Measurements from ENCODE around the gene EVC2. TPM values are rescaled to one million over a fixed set of nuclear protein-coding genes. Genes with fewer than 3 reads are reported as not detected.

Gene EVC2
- polyA plus RNA-seq, 1 donor from 2014 or later: 0.27 TPM

DNA sequence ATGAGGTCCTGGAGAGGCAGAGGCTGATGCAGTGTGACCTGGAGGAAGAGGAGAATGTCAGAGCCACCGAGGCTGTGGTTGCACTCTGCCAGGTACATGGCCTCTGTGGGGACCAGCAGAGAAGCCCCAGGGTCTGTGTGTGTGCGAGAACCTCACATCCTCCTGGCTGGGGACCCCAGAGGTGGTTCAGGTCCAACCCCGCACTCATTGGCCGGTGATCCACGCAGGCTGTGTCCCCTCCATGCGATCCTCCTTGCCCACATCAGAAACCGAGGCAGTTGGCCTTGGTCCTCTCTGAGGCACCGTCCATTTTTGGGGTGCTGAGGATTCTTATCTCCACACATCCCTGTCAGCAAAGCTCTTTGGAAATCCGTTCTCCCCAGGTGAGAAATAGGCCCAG lies 47.9 kb upstream of the EVC2 start:
- H3K79me2 ChIP-seq (replicated peaks; ENCODE audit: insufficient read depth, low read length): no peaks in the 10 kb centered on the region
- no peaks in the 10 kb centered on the region for H4K20me1 ChIP-seq (ENCODE audit: insufficient read depth)
- no peaks in the 10 kb centered on the region for H3K36me3 ChIP-seq (ENCODE audit: insufficient read depth, low read length)

DNA sequence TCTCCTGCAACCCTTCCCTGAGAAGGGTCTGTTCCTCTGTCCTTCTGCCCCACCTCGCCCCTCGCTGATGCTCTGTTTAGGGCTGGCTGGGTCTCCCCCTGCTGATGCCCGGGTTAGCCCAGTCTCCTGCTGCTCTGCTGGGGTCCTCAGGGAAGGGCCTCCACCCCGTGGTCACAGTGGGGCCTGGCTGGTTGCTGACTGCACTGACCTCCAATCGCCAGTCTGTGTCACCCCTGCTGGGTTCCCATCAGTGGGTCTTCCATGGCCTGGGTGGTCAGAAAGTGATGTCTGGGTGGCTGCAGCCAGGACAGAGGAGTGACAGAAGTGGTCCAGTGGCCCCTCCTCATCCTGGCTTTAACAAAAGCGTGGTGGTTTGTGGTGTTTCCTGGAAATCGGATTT lies 47.3 kb upstream of the EVC2 start:
- Histone ChIP-seq H3K4me3 (ENCODE audit: low read length) (no peak overlapping the region), H3F3A (ENCODE audit: insufficient read depth, low read length, poor library complexity, severe bottlenecking) (no peaks in the 10 kb centered on the region), H2AFZ (ENCODE audit: low read depth, low read length) (no peak overlapping the region), H3K9me3 (ENCODE audit: low read length) (no peaks in the 10 kb centered on the region), H3K9ac (ENCODE audit: low read length) (no peak overlapping the region), H3K36me3 (ENCODE audit: insufficient read depth, low read length) (no peaks in the 10 kb centered on the region), H3K9me2 (ENCODE audit: insufficient read depth, low read length) (no peaks in the 10 kb centered on the region), H3K27ac (ENCODE audit: low read length) (no peak overlapping the region), H3K27me3 (ENCODE audit: insufficient read depth, low read depth, low read length) (no peaks in the 10 kb centered on the region), H3K4me2 (ENCODE audit: low read length) (no peak overlapping the region), H4K20me1 (ENCODE audit: insufficient read depth) (no peaks in the 10 kb centered on the region), H3K79me2 (replicated peaks; ENCODE audit: insufficient read depth, low read length) (no peaks in the 10 kb centered on the region)
- TF ChIP-seq POLR2AphosphoS5 (IDR thresholded peaks at IDR 0.05): no peak

More for the DNA sequence above, 47.9 kb upstream of the EVC2 start:
- H3K4me2 ChIP-seq (ENCODE audit: low read length): no peak overlapping the region
- H3K9me2 ChIP-seq (ENCODE audit: insufficient read depth, low read length): no peaks in the 10 kb centered on the region
- no peaks in the 10 kb centered on the region for H3F3A ChIP-seq (ENCODE audit: insufficient read depth, low read length, poor library complexity, severe bottlenecking)
- no peak for TF ChIP-seq TAF1 (IDR thresholded peaks at IDR 0.05; ENCODE audit: low read depth)
- no peak for TF ChIP-seq CTCF (IDR thresholded peaks at IDR 0.05; ENCODE audit: poor library complexity, severe bottlenecking)
- no peak for TF ChIP-seq EP300 (conservative IDR thresholded peaks at IDR 0.05; ENCODE audit: poor library complexity, severe bottlenecking)
- no peak for TF ChIP-seq SMC3 (conservative IDR thresholded peaks at IDR 0.05; ENCODE audit: poor library complexity)
- no peak for TF ChIP-seq RAD21 (conservative IDR thresholded peaks at IDR 0.05)
- no peak for TF ChIP-seq REST (IDR thresholded peaks at IDR 0.05; ENCODE audit: borderline replicate concordance)
- no peak for TF ChIP-seq MXI1 (conservative IDR thresholded peaks at IDR 0.05; ENCODE audit: poor library complexity, severe bottlenecking)
- TF ChIP-seq POLR2AphosphoS5 (IDR thresholded peaks at IDR 0.05): no peak
- no peak for TF ChIP-seq EZH2 (IDR thresholded peaks at IDR 0.05; ENCODE audit: borderline replicate concordance, insufficient read depth, low read length, poor library complexity, severe bottlenecking)
- no peak overlapping the region for H2AFZ ChIP-seq (ENCODE audit: low read depth, low read length)
- H3K4me3 ChIP-seq (ENCODE audit: low read length): no peak overlapping the region
- no peak overlapping the region for H3K9ac ChIP-seq (ENCODE audit: low read length)
- no peak overlapping the region for H3K27ac ChIP-seq (ENCODE audit: low read length)
- H3K27me3 ChIP-seq (ENCODE audit: insufficient read depth, low read depth, low read length): no peaks in the 10 kb centered on the region
- H3K9me3 ChIP-seq (ENCODE audit: low read length): no peaks in the 10 kb centered on the region

- Histone ChIP-seq H2AFZ (ENCODE audit: low read depth, low read length) (no peak overlapping the region), H3K79me2 (replicated peaks; ENCODE audit: insufficient read depth, low read length) (no peaks in the 10 kb centered on the region), H3K36me3 (ENCODE audit: insufficient read depth, low read length) (no peaks in the 10 kb centered on the region), H3K4me3 (ENCODE audit: low read length) (no peak overlapping the region), H3K9me2 (ENCODE audit: insufficient read depth, low read length) (no peaks in the 10 kb centered on the region), H3K9me3 (ENCODE audit: low read length) (no peaks in the 10 kb centered on the region), H3K4me2 (ENCODE audit: low read length) (no peak overlapping the region), H3K27ac (ENCODE audit: low read length) (no peak overlapping the region), H4K20me1 (ENCODE audit: insufficient read depth) (no peaks in the 10 kb centered on the region), H3K9ac (ENCODE audit: low read length) (no peak overlapping the region), H3K27me3 (ENCODE audit: insufficient read depth, low read depth, low read length) (no peaks in the 10 kb centered on the region), H3F3A (ENCODE audit: insufficient read depth, low read length, poor library complexity, severe bottlenecking) (no peaks in the 10 kb centered on the region)
- TF ChIP-seq SMC3 (conservative IDR thresholded peaks at IDR 0.05; ENCODE audit: poor library complexity): no peak
- no peak for TF ChIP-seq TAF1 (IDR thresholded peaks at IDR 0.05; ENCODE audit: low read depth)
- TF ChIP-seq MXI1 (conservative IDR thresholded peaks at IDR 0.05; ENCODE audit: poor library complexity, severe bottlenecking): no peak
- no peak for TF ChIP-seq EZH2 (IDR thresholded peaks at IDR 0.05; ENCODE audit: borderline replicate concordance, insufficient read depth, low read length, poor library complexity, severe bottlenecking)
- no peak for TF ChIP-seq EP300 (conservative IDR thresholded peaks at IDR 0.05; ENCODE audit: poor library complexity, severe bottlenecking)
- TF ChIP-seq CTCF (IDR thresholded peaks at IDR 0.05; ENCODE audit: poor library complexity, severe bottlenecking): no peak
- no peak for TF ChIP-seq POLR2AphosphoS5 (IDR thresholded peaks at IDR 0.05)
- no peak for TF ChIP-seq REST (IDR thresholded peaks at IDR 0.05; ENCODE audit: borderline replicate concordance)
- TF ChIP-seq RAD21 (conservative IDR thresholded peaks at IDR 0.05): no peak
Measured at GRCh38 chr4:5755161-5755560, 46.8 kb upstream of the EVC2 start.
